Endothelial cell of umbilical vein (primary cell): ENCODE results near the gene WDR27. TPM values are rescaled to one million over a fixed set of nuclear protein-coding genes. Genes with fewer than 3 reads are reported as not detected.

Experiments used
- BruUV-seq: library from RNA; stranded (reverse); fragments of 400-500 nt; replicated peaks from 2 replicates; lab custom pipeline; 2021; lab: Mats Ljungman, UMichigan
- CTCF ChIA-PET: fragments of 300-600, 350-600 bp; sonication (Branson Sonifier 250); formaldehyde crosslinking; loops from one replicate; lab custom pipeline; 2021; ENCODE audit warnings: antibody characterized with exemption, inconsistent platforms; lab: Charles Lee
- POLR2A ChIA-PET: fragments of 300-600, 350-600 bp; sonication (Branson Sonifier 250); formaldehyde crosslinking; loops from one replicate; lab custom pipeline; 2021; ENCODE audit warnings: antibody characterized with exemption, inconsistent platforms; lab: Charles Lee
- DNase-seq: peaks from one replicate; pipeline ENCODE4 v3.0.0-alpha.2; 2011; ENCODE audit warnings: low read depth, low spot score
- FAIRE-seq: peaks from 2 replicates; lab custom pipeline; 2011; peaks lifted over from hg19 to GRCh38; lab: Jason Lieb, UNC
- H2AFZ ChIP-seq: 2 replicates; pipeline ENCODE4 v1.6.0; 2012; ENCODE audit warnings: low read depth, low read length, control low read depth, inconsistent platforms
- H3K27ac ChIP-seq: 2 replicates; pipeline ENCODE4 v1.5.1; 2011; ENCODE audit warnings: low read depth, mild to moderate bottlenecking, control low read depth, low read length, moderate library complexity; ENCODE audit not compliant: insufficient read depth
- H3K27me3 ChIP-seq, 2 experiments: 2 replicates each; pipeline versions ENCODE4 v1.6.0 to v1.6.1; 2011; ENCODE audit warnings: low read length in 2 of 2, mixed read lengths in 1 of 2; ENCODE audit not compliant: control insufficient read depth in 2 of 2, insufficient read depth in 2 of 2
- H3K36me3 ChIP-seq, 2 experiments: 2 replicates in 1 of 2; 3 replicates in 1 of 2; pipeline ENCODE4 v1.5.1; 2011; ENCODE audit warnings: low read length in 2 of 2, mild to moderate bottlenecking in 1 of 2, moderate library complexity in 1 of 2; ENCODE audit not compliant: control insufficient read depth in 2 of 2, insufficient read depth in 2 of 2; ENCODE audit errors: extremely low read depth in 1 of 2
- H3K4me1 ChIP-seq: 3 replicates; pipeline ENCODE4 v1.5.1; 2011; ENCODE audit warnings: mild to moderate bottlenecking, low read length; ENCODE audit not compliant: control insufficient read depth, insufficient read depth; ENCODE audit errors: extremely low read depth
- H3K4me2 ChIP-seq: 2 replicates; pipeline ENCODE4 v1.6.1; 2011; ENCODE audit warnings: low read length, control low read depth, mixed read lengths; ENCODE audit not compliant: insufficient read depth
- H3K4me3 ChIP-seq, 3 experiments: fragments of 200-600 bp in 1 of 3; sonication (generic), shearing (Covaris generic) in 1 of 3; replicated peaks in 1 of 3; 2 replicates each; pipeline ENCODE4 v1.5.1; 2011 to 2016; ENCODE audit warnings: control low read depth in 3 of 3, low read length in 3 of 3, mild to moderate bottlenecking in 2 of 3, inconsistent platforms in 1 of 3, low read depth in 1 of 3, moderate library complexity in 1 of 3; ENCODE audit not compliant: insufficient read depth in 1 of 3
- H3K79me2 ChIP-seq: 2 replicates; pipeline ENCODE4 v1.6.0; 2012; ENCODE audit warnings: low read length, inconsistent platforms; ENCODE audit not compliant: control insufficient read depth, insufficient read depth
- H3K9ac ChIP-seq: replicated peaks from 2 replicates; pipeline ENCODE3; 2011; ENCODE audit warnings: low read length, control low read depth; ENCODE audit not compliant: insufficient read depth; ENCODE audit errors: extremely low read depth
- H3K9me1 ChIP-seq: replicated peaks from 3 replicates; pipeline ENCODE4 v1.6.0; 2011; ENCODE audit warnings: mild to moderate bottlenecking, low read length; ENCODE audit not compliant: control insufficient read depth, insufficient read depth; ENCODE audit errors: extremely low read depth
- H3K9me3 ChIP-seq: replicated peaks from 2 replicates; pipeline ENCODE4 v1.5.1; 2012; ENCODE audit warnings: low read length, inconsistent platforms; ENCODE audit not compliant: control insufficient read depth, insufficient read depth
- H4K20me1 ChIP-seq: replicated peaks from 2 replicates; pipeline ENCODE3; 2011; ENCODE audit warnings: mild to moderate bottlenecking, low read length; ENCODE audit not compliant: control insufficient read depth, insufficient read depth; ENCODE audit errors: extremely low read depth
- CTCF ChIP-seq, 2 donors: IDR thresholded peaks; 1 replicate in 1 of 2; 2 replicates in 1 of 2; pipeline ENCODE4 v1.5.1; 2011; ENCODE audit warnings: low read length in 2 of 2, mild to moderate bottlenecking in 2 of 2, moderate library complexity in 2 of 2, control low read depth in 1 of 2, inconsistent platforms in 1 of 2, low read depth in 1 of 2; ENCODE audit not compliant: insufficient read depth in 1 of 2; ENCODE audit errors: extremely low read depth in 1 of 2
- EZH2 ChIP-seq: IDR thresholded peaks from 2 replicates; pipeline ENCODE4 v1.6.1; 2012; ENCODE audit warnings: borderline replicate concordance, low read depth, mild to moderate bottlenecking, moderate library complexity, low read length, inconsistent platforms; ENCODE audit not compliant: severe bottlenecking
- FOS ChIP-seq: IDR thresholded peaks from 2 replicates; pipeline ENCODE4 v1.6.1; 2011; ENCODE audit warnings: mild to moderate bottlenecking, low read length, moderate library complexity, borderline replicate concordance; ENCODE audit not compliant: insufficient read depth
- GATA2 ChIP-seq: IDR thresholded peaks from 2 replicates; pipeline ENCODE4 v1.7.0; 2011; ENCODE audit warnings: low read depth, mild to moderate bottlenecking, moderate library complexity, mixed read lengths, low read length; ENCODE audit not compliant: insufficient read length, insufficient read depth
- JUN ChIP-seq: IDR thresholded peaks from 2 replicates; pipeline ENCODE4 v1.6.1; 2011; ENCODE audit warnings: borderline replicate concordance, low read depth; ENCODE audit not compliant: insufficient read length, insufficient read depth
- MYC ChIP-seq: IDR thresholded peaks from one replicate; pipeline ENCODE4 v1.6.1; 2011; ENCODE audit warnings: mild to moderate bottlenecking, low read depth, low read length
- POLR2A ChIP-seq: IDR thresholded peaks from 2 replicates; pipeline ENCODE4 v1.6.1; 2012; ENCODE audit warnings: low read depth, mild to moderate bottlenecking, control low read depth, low read length
- POLR2AphosphoS5 ChIP-seq: IDR thresholded peaks from 2 replicates; pipeline ENCODE4 v1.6.1; 2012; ENCODE audit warnings: low read depth, mild to moderate bottlenecking, control low read depth, low read length, moderate library complexity; ENCODE audit not compliant: insufficient read depth
- dilution Hi-C: fragments of 300-500 bp; cut with MboI; formaldehyde crosslinking; loops from one replicate; pipeline ENCODE4 v1.15.0; 2019; ENCODE audit warnings: low sequenced_read_pairs; ENCODE audit not compliant: extremely low pct_ligation_motif_present
- intact Hi-C: fragments of 100-400 bp; cut with micrococcal nuclease; formaldehyde crosslinking; loops from one replicate; pipeline ENCODE4 v1.10.0; 2022
- polyA plus RNA-seq, 4 experiments: library from polyadenylated mRNA; depleted of rRNA in 3 of 4; stranded (reverse) in 3 of 4; unstranded in 1 of 4; fragments of >200 nt; gene quantifications; 2 replicates each; pipeline versions ENCODE4 v1.2.1 to v1.2.3, GENCODE V29; 2011 to 2012; ENCODE audit warnings: missing spikeins in 1 of 4
- total RNA-seq: library from RNA; stranded (reverse); gene quantifications from 2 replicates; pipeline ENCODE4 v1.2.3, GENCODE V29; 2021
- TF ChIP-seq, protein P1 (sequence below): IDR thresholded peaks from 2 replicates; pipeline ENCODE4 v1.6.1; 2011; ENCODE audit not compliant: insufficient read depth, insufficient read length

WDR27 gene
- total and polyA plus RNA-seq, 2 donors (not counting 3 experiments of a cell fraction or from before 2014, with no cell fraction given), result 60.1 to 69.7 TPM

GRCh38 chr6:169424149-169424804 lies 277.6 kb downstream of the WDR27 start:
- H3K9me1 ChIP-seq, result no peaks in the 10 kb centered on the region
- no peak overlapping the region for H2AFZ ChIP-seq
- POLR2A ChIA-PET, result no interaction called here
- no peaks in the 10 kb centered on the region for H3K9me3 ChIP-seq
- H3K9ac ChIP-seq, result no peak overlapping the region
- H3K4me1 ChIP-seq, result no peaks in the 10 kb centered on the region
- dilution Hi-C loops, result no loop called here
- FAIRE-seq, result no peak
- H3K4me2 ChIP-seq, result no peak overlapping the region
- BruUV-seq, result no TSS peak
- no peak for DNase-seq
- no peaks in the 10 kb centered on the region for H4K20me1 ChIP-seq
- H3K36me3 ChIP-seq, result no peaks in the 10 kb centered on the region
- no peaks in the 10 kb centered on the region for H3K27me3 ChIP-seq
- no peak overlapping the region for H3K27ac ChIP-seq
- CTCF ChIA-PET, result no interaction called here
- intact Hi-C loops, result loop anchor here (10.0 kb wide), 1 partner anchor 231 kb away; no protein-coding TSS in a partner anchor
- no peak overlapping the region for H3K4me3 ChIP-seq
- TF ChIP-seq FOS (no peak), CTCF (IDR thresholded peaks at IDR 0.05; ENCODE audit: extremely low read depth in 1 of 2, insufficient read depth in 1 of 2, low read depth in 1 of 2, low read length in 2 of 2) (no peak), POLR2AphosphoS5 (no peak), EZH2 (no peak), MYC (no peak), GATA2 (no peak), POLR2A (no peak), JUN (no peak)
- TF ChIP-seq, protein P1, sequence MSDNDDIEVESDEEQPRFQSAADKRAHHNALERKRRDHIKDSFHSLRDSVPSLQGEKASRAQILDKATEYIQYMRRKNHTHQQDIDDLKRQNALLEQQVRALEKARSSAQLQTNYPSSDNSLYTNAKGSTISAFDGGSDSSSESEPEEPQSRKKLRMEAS, result no peak
- H3K79me2 ChIP-seq, result no peaks in the 10 kb centered on the region
